Measurements from ENCODE around the gene IFITM2.

IFITM2 gene

GRCh38 chr11:352456-353031, 44.9 kb downstream of the IFITM2 start:
- no peak overlapping the region for H3K4me3 ChIP-seq (ENCODE audit: low read length)
- no peak for DNase-seq (ENCODE audit: low read depth)
- no peak for TF ChIP-seq CTCF (IDR thresholded peaks at IDR 0.05; ENCODE audit: insufficient read depth, low read depth, low read length, missing control alignments)

- H3K4me3 ChIP-seq (ENCODE audit: low read length), result no peak overlapping the region
- peak; percentile 39 for DNase-seq (ENCODE audit: low read depth)
- TF ChIP-seq CTCF (IDR thresholded peaks at IDR 0.05; ENCODE audit: insufficient read depth, low read depth, low read length, missing control alignments), result no peak
These were observed 45.7 kb downstream of the IFITM2 start for GRCh38 chr11:353179-353873.

GRCh38 chr11:355581-356458, 48.2 kb downstream of the IFITM2 start:
- TF ChIP-seq CTCF (IDR thresholded peaks at IDR 0.05; ENCODE audit: insufficient read depth, low read depth, low read length, missing control alignments), result no peak
- peak overlapping the region; percentile 36 for H3K4me3 ChIP-seq (ENCODE audit: low read length)
- DNase-seq (ENCODE audit: low read depth), result peak; percentile 92

- no peak overlapping the region for H3K4me3 ChIP-seq (ENCODE audit: low read length)
- DNase-seq (ENCODE audit: low read depth), result no peak
- TF ChIP-seq CTCF (IDR thresholded peaks at IDR 0.05; ENCODE audit: insufficient read depth, low read depth, low read length, missing control alignments), result no peak
These were observed 49.0 kb downstream of the IFITM2 start for GRCh38 chr11:356610-357009.

- no peak overlapping the region for H3K4me3 ChIP-seq (ENCODE audit: low read length)
- TF ChIP-seq CTCF (IDR thresholded peaks at IDR 0.05; ENCODE audit: insufficient read depth, low read depth, low read length, missing control alignments), result no peak
- DNase-seq (ENCODE audit: low read depth), result no peak
These were observed 50.0 kb downstream of the IFITM2 start for GRCh38 chr11:357582-357981.

GRCh38 chr11:358129-358800, 50.6 kb downstream of the IFITM2 start:
- TF ChIP-seq CTCF (IDR thresholded peaks at IDR 0.05; ENCODE audit: insufficient read depth, low read depth, low read length, missing control alignments), result no peak
- no peak for DNase-seq (ENCODE audit: low read depth)
- no peak overlapping the region for H3K4me3 ChIP-seq (ENCODE audit: low read length)
